Left lung (tissue), 10 donors: ENCODE data around the gene MARCHF2. TPM values are rescaled to one million over a fixed set of nuclear protein-coding genes. Genes with fewer than 3 reads are reported as not detected.

Experiments used
- ATAC-seq: fragments of 200-7000 bp; cut with Tn5 transposase; one replicate; pipeline ENCODE4 v1.9.1; 2020; ENCODE audit warnings: moderate library complexity
- DNase-seq, 4 donors: peaks; one replicate each; pipeline ENCODE4 v3.0.0-alpha.2; 2013 to 2020
- H3K27ac ChIP-seq, 2 donors: fragments of 200-600 bp; sonication (generic) in 1 of 2; one replicate each; pipeline versions ENCODE4 v1.5.0 to v1.8.0; 2020 to 2021
- H3K27me3 ChIP-seq, 2 donors: fragments of 200-600 bp; sonication (generic) in 1 of 2; one replicate each; pipeline versions ENCODE4 v1.5.0 to v1.8.0; 2020 to 2021
- H3K36me3 ChIP-seq, 2 donors: fragments of 200-600 bp; sonication (generic) in 1 of 2; one replicate each; pipeline versions ENCODE4 v1.5.0 to v1.8.0; 2020 to 2021
- H3K4me1 ChIP-seq, 2 donors: fragments of 200-600 bp; one replicate each; pipeline ENCODE4 v1.8.0; 2021
- H3K4me3 ChIP-seq, 2 donors: fragments of 200-600 bp; sonication (generic) in 1 of 2; one replicate each; pipeline versions ENCODE4 v1.5.0 to v1.8.0; 2020 to 2021; ENCODE audit warnings: mild to moderate bottlenecking in 1 of 2
- H3K9me3 ChIP-seq, 2 donors: fragments of 200-600 bp; sonication (generic) in 1 of 2; one replicate each; pipeline versions ENCODE4 v1.5.0 to v1.8.0; 2020 to 2021
- CTCF ChIP-seq, 2 donors: fragments of 200-600 bp; sonication (generic) in 1 of 2; IDR thresholded peaks; one replicate each; pipeline versions ENCODE4 v1.5.0 to v1.8.0; 2021; ENCODE audit warnings: antibody characterized with exemption in 2 of 2
- intact Hi-C, 2 donors: fragments of 100-400 bp; cut with DNase I; formaldehyde crosslinking; loops; one replicate each; pipeline versions ENCODE4 v1.11.2 to v1.14.2; 2022
- polyA plus RNA-seq, 6 donors: library from polyadenylated mRNA; unstranded; fragments of 120-200 nt; gene quantifications; one replicate each; pipeline ENCODE4 v1.2.1, GENCODE V29; 2013; ENCODE audit not compliant: insufficient read length in 6 of 6
- total RNA-seq, 2 donors: library from RNA; stranded (reverse); fragmentation: NEBNext Ultra II Directional; extraction: Animal tissue kit (Norgen Biotek cat#: 25700); gene quantifications; one replicate each; pipeline ENCODE4 v1.2.1, GENCODE V29; 2021
- donor health status: DM: no; HTN: yes; CAD: no.
- donor health status: DM: no; HTN: no; CAD: no.

MARCHF2 gene
- total and polyA plus RNA-seq, 8 donors: 9.1 to 54.6 (median 12.5) TPM

GRCh38 chr19:8463365-8463764 is 50.3 kb downstream of the MARCHF2 start:
- intact Hi-C loops: no loop called here
- Histone ChIP-seq H3K4me3 (no peak overlapping the region), H3K4me1 (peaks cover 26 to 50% of the 10 kb centered on the region in 2 donors), H3K27me3 (no peaks in the 10 kb centered on the region), H3K27ac (no peak overlapping the region), H3K36me3 (peaks cover 0 to 65% of the 10 kb centered on the region in 2 donors), H3K9me3 (no peaks in the 10 kb centered on the region)
- no peak for TF ChIP-seq CTCF (IDR thresholded peaks at IDR 0.05)
- DNase-seq (peak in 1 of 4 donors; percentile 63), ATAC-seq (peak; percentile 52)

GRCh38 chr19:8466018-8466417 is 52.9 kb downstream of the MARCHF2 start:
- no peaks in the 10 kb centered on the region for H3K27me3 ChIP-seq
- peaks cover 0 to 88% of the 10 kb centered on the region in 2 donors for H3K36me3 ChIP-seq
- no peak overlapping the region for H3K27ac ChIP-seq
- DNase-seq: no peak
- TF ChIP-seq CTCF (IDR thresholded peaks at IDR 0.05): no peak
- no peak overlapping the region for H3K4me3 ChIP-seq
- H3K4me1 ChIP-seq: peaks cover 2 to 23% of the 10 kb centered on the region in 2 donors
- intact Hi-C loops: no loop called here
- no peaks in the 10 kb centered on the region for H3K9me3 ChIP-seq
- ATAC-seq: no peak

- H3K27ac ChIP-seq: no peak overlapping the region
- ATAC-seq: no peak
- no peaks in the 10 kb centered on the region for H3K27me3 ChIP-seq
- no peak overlapping the region for H3K4me3 ChIP-seq
- H3K36me3 ChIP-seq: peaks cover 0 to 100% of the 10 kb centered on the region in 2 donors
- TF ChIP-seq CTCF (IDR thresholded peaks at IDR 0.05): no peak
- intact Hi-C loops: no loop called here
- DNase-seq: no peak
- H3K4me1 ChIP-seq: peaks cover 0 to 20% of the 10 kb centered on the region in 2 donors
- H3K9me3 ChIP-seq: no peaks in the 10 kb centered on the region
Observed at GRCh38 chr19:8468124-8468523, 55.0 kb downstream of the MARCHF2 start.

DNA sequence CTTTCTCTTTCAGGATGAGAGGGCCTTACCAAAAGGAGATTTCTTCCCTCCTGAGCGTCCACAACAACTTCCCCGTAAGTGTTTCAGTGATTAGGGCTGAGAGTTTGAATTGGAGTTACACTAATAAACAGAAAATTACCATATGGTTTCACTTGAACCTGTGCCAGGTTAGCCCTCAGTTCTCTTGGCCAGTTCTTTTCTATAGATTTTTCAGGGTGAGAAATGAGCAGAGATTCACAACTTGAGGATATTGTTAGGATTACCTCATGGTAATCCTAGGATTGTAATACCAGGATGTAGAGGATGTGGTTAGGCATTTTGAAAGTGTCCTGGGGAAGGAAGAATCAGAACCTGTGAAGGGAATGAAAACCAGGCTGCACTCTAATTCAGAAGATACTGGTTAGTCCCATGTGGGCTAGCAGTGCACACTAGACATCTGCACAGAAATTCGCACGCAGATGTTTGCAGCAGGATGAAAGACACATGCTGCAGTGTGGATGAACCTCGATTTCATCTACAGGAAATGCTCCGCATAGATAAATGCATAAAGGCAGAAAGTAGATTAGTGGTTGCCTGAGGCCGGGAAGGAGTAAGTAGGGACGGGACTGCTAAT is 55.8 kb downstream of the MARCHF2 start:
- peaks cover 0 to 100% of the 10 kb centered on the region in 2 donors for H3K36me3 ChIP-seq
- no peak overlapping the region for H3K4me3 ChIP-seq
- no peaks in the 10 kb centered on the region for H3K27me3 ChIP-seq
- no peak overlapping the region for H3K27ac ChIP-seq
- no peaks in the 10 kb centered on the region for H3K9me3 ChIP-seq
- no peak for DNase-seq
- no peak for TF ChIP-seq CTCF (IDR thresholded peaks at IDR 0.05)
- peaks cover 0 to 20% of the 10 kb centered on the region in 2 donors for H3K4me1 ChIP-seq
- ATAC-seq: no peak
- intact Hi-C loops: no loop called here

DNA sequence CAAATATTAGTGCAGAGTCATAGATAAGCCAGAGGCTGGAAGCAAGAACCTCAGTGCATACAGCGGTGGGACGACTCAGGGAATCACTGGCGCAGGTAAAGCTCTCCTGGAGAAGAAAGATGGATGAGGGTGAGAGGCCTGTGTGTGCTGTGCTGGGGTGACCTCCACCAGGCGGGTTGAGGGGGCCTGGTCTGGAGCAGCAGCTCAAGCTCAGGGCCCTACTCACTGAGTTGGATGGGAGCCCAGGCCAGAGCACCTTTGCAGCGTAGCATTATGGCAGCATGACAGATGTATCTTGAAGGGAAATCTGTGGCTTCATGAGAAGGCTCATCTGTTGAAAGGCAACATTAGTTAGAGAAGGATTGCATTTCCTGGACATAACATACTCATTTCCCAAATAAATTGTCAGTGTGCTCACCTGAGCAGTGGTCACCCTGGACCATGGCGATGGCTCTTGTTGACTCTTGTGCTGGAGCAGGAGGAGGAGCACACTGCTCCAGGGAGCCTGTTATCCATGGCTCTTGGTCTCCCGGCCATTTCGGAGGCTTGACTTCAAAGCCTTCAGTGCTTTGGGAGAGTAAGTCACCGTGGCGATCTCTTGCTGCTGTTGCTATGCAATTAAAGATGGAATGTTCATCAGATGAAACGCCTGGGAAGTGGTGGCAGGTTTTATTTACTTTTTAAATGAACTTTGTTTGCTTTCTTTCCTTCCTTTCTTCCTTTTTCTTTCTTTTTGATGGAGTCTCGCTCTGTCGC is 56.7 kb downstream of the MARCHF2 start:
- intact Hi-C loops: no loop called here
- ATAC-seq (no peak), DNase-seq (no peak)
- H3K9me3 ChIP-seq: no peaks in the 10 kb centered on the region
- H3K4me3 ChIP-seq: no peak overlapping the region
- no peaks in the 10 kb centered on the region for H3K27me3 ChIP-seq
- H3K27ac ChIP-seq: no peak overlapping the region
- TF ChIP-seq CTCF (IDR thresholded peaks at IDR 0.05): no peak
- H3K4me1 ChIP-seq: peaks cover 0 to 26% of the 10 kb centered on the region in 2 donors
- H3K36me3 ChIP-seq: peaks cover 0 to 100% of the 10 kb centered on the region in 2 donors
